Central memory CD8-positive, alpha-beta T cell (primary cell): Measurements from ENCODE around the gene NRXN3.

Source experiments
- ATAC-seq: fragments of 150-1000 bp; cut with Tn5 transposase; replicated peaks from 2 replicates; pipeline ENCODE4 v1.10.0; 2022; ENCODE audit warnings: mild to moderate bottlenecking, moderate FRiP score, moderate number of reproducible peaks; ENCODE audit not compliant: poor library complexity, severe bottlenecking; ENCODE audit errors: extremely low read depth
- DNase-seq, 2 donors: peaks; one replicate each; pipeline ENCODE4 v3.0.0; 2021; ENCODE audit warnings: low spot score in 2 of 2
- H3K27ac Mint-ChIP-seq: one replicate; pipeline ENCODE4 v1.8.0; 2022; ENCODE audit warnings: low read depth, mild to moderate bottlenecking, moderate library complexity, mixed read lengths
- H3K27me3 Mint-ChIP-seq: one replicate; pipeline ENCODE4 v1.8.0; 2022; ENCODE audit warnings: mixed read lengths
- H3K36me3 Mint-ChIP-seq: one replicate; pipeline ENCODE4 v1.8.0; 2022; ENCODE audit warnings: mild to moderate bottlenecking, moderate library complexity, mixed read lengths; ENCODE audit not compliant: insufficient read depth
- H3K4me1 Mint-ChIP-seq: one replicate; pipeline ENCODE4 v1.8.0; 2022; ENCODE audit warnings: mixed read lengths
- H3K4me3 Mint-ChIP-seq: one replicate; pipeline ENCODE4 v1.8.0; 2022; ENCODE audit warnings: mild to moderate bottlenecking, moderate library complexity, mixed read lengths
- H3K9me3 Mint-ChIP-seq: one replicate; pipeline ENCODE4 v1.8.0; 2022; ENCODE audit warnings: mixed read lengths

Gene NRXN3

GRCh38 chr14:79584679-79585078, 1414.5 kb downstream of the NRXN3 start:
- Mint-ChIP-seq H3K27me3 (no peaks in the 10 kb centered on the region), H3K36me3 (no peaks in the 10 kb centered on the region), H3K9me3 (peaks cover 9% of the 10 kb centered on the region), H3K27ac (no peak overlapping the region), H3K4me3 (no peak overlapping the region), H3K4me1 (no peaks in the 10 kb centered on the region)
- no peak for ATAC-seq
- no peak for DNase-seq

- Mint-ChIP-seq H3K27me3 (no peaks in the 10 kb centered on the region), H3K4me3 (no peak overlapping the region), H3K27ac (no peak overlapping the region), H3K36me3 (no peaks in the 10 kb centered on the region), H3K4me1 (no peaks in the 10 kb centered on the region), H3K9me3 (no peaks in the 10 kb centered on the region)
- ATAC-seq (no peak), DNase-seq (no peak)
These were observed 1415.7 kb downstream of the NRXN3 start for GRCh38 chr14:79585845-79586244.

GRCh38 chr14:79586416-79586815, 1416.2 kb downstream of the NRXN3 start:
- no peaks in the 10 kb centered on the region for H3K27me3 Mint-ChIP-seq

GRCh38 chr14:79586989-79587598, 1416.9 kb downstream of the NRXN3 start:
- Mint-ChIP-seq H3K27me3 (no peaks in the 10 kb centered on the region), H3K4me1 (no peaks in the 10 kb centered on the region), H3K27ac (no peak overlapping the region), H3K4me3 (no peak overlapping the region), H3K36me3 (no peaks in the 10 kb centered on the region), H3K9me3 (no peaks in the 10 kb centered on the region)
- DNase-seq (no peak), ATAC-seq (no peak)

More at GRCh38 chr14:79586416-79586815, 1416.2 kb downstream of the NRXN3 start:
- no peaks in the 10 kb centered on the region for H3K4me1 Mint-ChIP-seq
- no peak overlapping the region for H3K27ac Mint-ChIP-seq
- H3K9me3 Mint-ChIP-seq = no peaks in the 10 kb centered on the region
- ATAC-seq (no peak), DNase-seq (no peak)
- no peak overlapping the region for H3K4me3 Mint-ChIP-seq
- no peaks in the 10 kb centered on the region for H3K36me3 Mint-ChIP-seq

- no peaks in the 10 kb centered on the region for H3K4me1 Mint-ChIP-seq
- ATAC-seq = no peak
- H3K36me3 Mint-ChIP-seq = no peaks in the 10 kb centered on the region
These were observed 1417.7 kb downstream of the NRXN3 start for GRCh38 chr14:79587875-79588274.

GRCh38 chr14:79588398-79588797, 1418.2 kb downstream of the NRXN3 start:
- Mint-ChIP-seq H3K4me3 (no peak overlapping the region), H3K36me3 (no peaks in the 10 kb centered on the region), H3K27ac (no peak overlapping the region), H3K4me1 (no peaks in the 10 kb centered on the region), H3K27me3 (no peaks in the 10 kb centered on the region), H3K9me3 (no peaks in the 10 kb centered on the region)
- DNase-seq = no peak
- ATAC-seq = no peak

More at GRCh38 chr14:79587875-79588274, 1417.7 kb downstream of the NRXN3 start:
- H3K4me3 Mint-ChIP-seq = no peak overlapping the region
- no peaks in the 10 kb centered on the region for H3K9me3 Mint-ChIP-seq
- H3K27ac Mint-ChIP-seq = no peak overlapping the region
- no peak for DNase-seq
- no peaks in the 10 kb centered on the region for H3K27me3 Mint-ChIP-seq

GRCh38 chr14:79596551-79596950, 1426.4 kb downstream of the NRXN3 start:
- Mint-ChIP-seq H3K9me3 (peaks cover 7% of the 10 kb centered on the region), H3K27me3 (no peaks in the 10 kb centered on the region)

GRCh38 chr14:79597566-79597965, 1427.4 kb downstream of the NRXN3 start:
- Mint-ChIP-seq H3K27ac (no peak overlapping the region), H3K4me1 (no peaks in the 10 kb centered on the region), H3K36me3 (no peaks in the 10 kb centered on the region), H3K9me3 (peaks cover 7% of the 10 kb centered on the region), H3K27me3 (no peaks in the 10 kb centered on the region), H3K4me3 (no peak overlapping the region)
- ATAC-seq (no peak), DNase-seq (no peak)

More at GRCh38 chr14:79596551-79596950, 1426.4 kb downstream of the NRXN3 start:
- Mint-ChIP-seq H3K36me3 (no peaks in the 10 kb centered on the region), H3K4me1 (no peaks in the 10 kb centered on the region), H3K4me3 (no peak overlapping the region), H3K27ac (no peak overlapping the region)
- DNase-seq = no peak
- ATAC-seq = no peak

- DNase-seq = no peak
- ATAC-seq = no peak
- no peaks in the 10 kb centered on the region for H3K36me3 Mint-ChIP-seq
- H3K27me3 Mint-ChIP-seq = no peaks in the 10 kb centered on the region
- peaks cover 7% of the 10 kb centered on the region for H3K9me3 Mint-ChIP-seq
- H3K4me3 Mint-ChIP-seq = no peak overlapping the region
- H3K27ac Mint-ChIP-seq = no peak overlapping the region
- H3K4me1 Mint-ChIP-seq = no peaks in the 10 kb centered on the region
These were observed 1428.2 kb downstream of the NRXN3 start for GRCh38 chr14:79598339-79598738.

GRCh38 chr14:79599239-79599638, 1429.1 kb downstream of the NRXN3 start:
- H3K4me1 Mint-ChIP-seq = no peaks in the 10 kb centered on the region
- H3K27me3 Mint-ChIP-seq = no peaks in the 10 kb centered on the region
- H3K4me3 Mint-ChIP-seq = no peak overlapping the region
- no peak overlapping the region for H3K27ac Mint-ChIP-seq
- no peaks in the 10 kb centered on the region for H3K36me3 Mint-ChIP-seq
- ATAC-seq = no peak
- H3K9me3 Mint-ChIP-seq = peaks cover 7% of the 10 kb centered on the region
- no peak for DNase-seq

- no peaks in the 10 kb centered on the region for H3K27me3 Mint-ChIP-seq
- no peak for ATAC-seq
- no peaks in the 10 kb centered on the region for H3K36me3 Mint-ChIP-seq
- no peak for DNase-seq
- no peaks in the 10 kb centered on the region for H3K4me1 Mint-ChIP-seq
- H3K27ac Mint-ChIP-seq = no peak overlapping the region
- H3K4me3 Mint-ChIP-seq = no peak overlapping the region
- peaks cover 7% of the 10 kb centered on the region for H3K9me3 Mint-ChIP-seq
These were observed 1430.2 kb downstream of the NRXN3 start for GRCh38 chr14:79600406-79600805.

- Mint-ChIP-seq H3K4me1 (no peaks in the 10 kb centered on the region), H3K4me3 (no peak overlapping the region), H3K27ac (no peak overlapping the region), H3K36me3 (no peaks in the 10 kb centered on the region), H3K27me3 (no peaks in the 10 kb centered on the region), H3K9me3 (peaks cover 5% of the 10 kb centered on the region)
- ATAC-seq = no peak
- DNase-seq = no peak
These were observed 1431.4 kb downstream of the NRXN3 start for GRCh38 chr14:79601579-79601978.

GRCh38 chr14:79602045-79602444, 1431.9 kb downstream of the NRXN3 start:
- Mint-ChIP-seq H3K9me3 (peaks cover 5% of the 10 kb centered on the region), H3K36me3 (no peaks in the 10 kb centered on the region), H3K27ac (no peak overlapping the region), H3K27me3 (no peaks in the 10 kb centered on the region), H3K4me1 (no peaks in the 10 kb centered on the region), H3K4me3 (no peak overlapping the region)
- no peak for DNase-seq
- ATAC-seq = no peak
